Right lobe of liver (tissue), 4 donors: ENCODE measurements around the gene FBXO44.

ENCODE experiments used
- CTCF ChIP-seq, 4 donors: fragments of 200-600 bp in 3 of 4; fragments of 450-650 bp in 1 of 4; IDR thresholded peaks; one replicate each; pipeline versions ENCODE4 v1.5.1 to v1.8.0; 2016 to 2022; ENCODE audit warnings: antibody characterized with exemption in 4 of 4, mild to moderate bottlenecking in 2 of 4
- POLR2A ChIP-seq: fragments of 450-650 bp; IDR thresholded peaks from one replicate; pipeline ENCODE4 v1.6.1; 2017; ENCODE audit warnings: antibody characterized with exemption, mild to moderate bottlenecking
- donor health status: DM: no; HTN: no; CAD: no.
- donor health status: DM: no; HTN: no; CAD: no.
- donor health status: DM: no; HTN: yes; CAD: no.

- TF ChIP-seq CTCF (IDR thresholded peaks at IDR 0.05) (no peak), POLR2A (no peak)
Observed at GRCh38 chr1:11649624-11650330, 4.9 kb upstream of the FBXO44 start.
